NCI-H1092 (cell line): ENCODE results near the gene MAPK1.
"Not testable (repeated sequence)": the region's sequence is repeated elsewhere in the genome, so short reads cannot be mapped to it uniquely, and the experiment has no call there.

Experiments used
- DNase-seq: peaks from one replicate; lab custom pipeline; 2025; lab: John Stamatoyannopoulos, UW

The MAPK1 gene

GRCh38 chr22:21754523-21754922 is 112.9 kb downstream of the MAPK1 start:
- DNase-seq: no peak

- DNase-seq: no peak
These were observed 113.9 kb downstream of the MAPK1 start for GRCh38 chr22:21753374-21754111.

- DNase-seq: no peak
These were observed 115.2 kb downstream of the MAPK1 start for GRCh38 chr22:21752276-21752675.

GRCh38 chr22:21745948-21746347 is 121.5 kb downstream of the MAPK1 start:
- no peak for DNase-seq

- DNase-seq: not testable (repeated sequence)
These were observed 122.5 kb downstream of the MAPK1 start for GRCh38 chr22:21744917-21745316.

GRCh38 chr22:21741790-21742189 is 125.7 kb downstream of the MAPK1 start:
- DNase-seq: no peak

- no peak for DNase-seq
These were observed 126.4 kb downstream of the MAPK1 start for GRCh38 chr22:21741059-21741458.

- DNase-seq: no peak
These were observed 127.5 kb downstream of the MAPK1 start for GRCh38 chr22:21739828-21740377.

- DNase-seq: no peak
These were observed 128.5 kb downstream of the MAPK1 start for GRCh38 chr22:21738966-21739365.

- no peak for DNase-seq
These were observed 129.4 kb downstream of the MAPK1 start for GRCh38 chr22:21738081-21738480.

GRCh38 chr22:21736948-21737347 is 130.5 kb downstream of the MAPK1 start:
- no peak for DNase-seq

GRCh38 chr22:21736084-21736642 is 131.3 kb downstream of the MAPK1 start:
- DNase-seq: no peak

- peak; percentile 83 for DNase-seq
These were observed 132.0 kb downstream of the MAPK1 start, which contains the start of gene YPEL1 for GRCh38 chr22:21735200-21736083. YPEL1 (minus strand) TSS chr22:21735794; CDS start chr22:21710744, 25,050 bp downstream.

- no peak for DNase-seq
These were observed 132.8 kb downstream of the MAPK1 start for GRCh38 chr22:21734540-21735199.

GRCh38 chr22:21731503-21731902 is 135.9 kb downstream of the MAPK1 start:
- DNase-seq: no peak

GRCh38 chr22:21730535-21731308 is 136.7 kb downstream of the MAPK1 start:
- no peak for DNase-seq

GRCh38 chr22:21729184-21729583 is 138.3 kb downstream of the MAPK1 start:
- DNase-seq: not testable (repeated sequence)

GRCh38 chr22:21728270-21728669 is 139.2 kb downstream of the MAPK1 start:
- no peak for DNase-seq

GRCh38 chr22:21727768-21728167 is 139.7 kb downstream of the MAPK1 start:
- DNase-seq: no peak

- DNase-seq: no peak
These were observed 140.3 kb downstream of the MAPK1 start for GRCh38 chr22:21727159-21727558.

GRCh38 chr22:21726650-21727049 is 140.8 kb downstream of the MAPK1 start:
- DNase-seq: no peak
